AG09319 (cell line): Measurements from ENCODE around the gene SIDT1.

ENCODE experiments used
- DNase-seq: peaks from one replicate; pipeline ENCODE4 v3.0.0-alpha.2; 2010; ENCODE audit warnings: low read depth; ENCODE audit errors: extremely low read depth
- TF ChIP-seq, protein P1 (sequence below): IDR thresholded peaks from 2 replicates; pipeline ENCODE4 v1.5.1; 2011; ENCODE audit warnings: low read depth, mild to moderate bottlenecking, inconsistent platforms, low read length, moderate library complexity

The SIDT1 gene

DNA sequence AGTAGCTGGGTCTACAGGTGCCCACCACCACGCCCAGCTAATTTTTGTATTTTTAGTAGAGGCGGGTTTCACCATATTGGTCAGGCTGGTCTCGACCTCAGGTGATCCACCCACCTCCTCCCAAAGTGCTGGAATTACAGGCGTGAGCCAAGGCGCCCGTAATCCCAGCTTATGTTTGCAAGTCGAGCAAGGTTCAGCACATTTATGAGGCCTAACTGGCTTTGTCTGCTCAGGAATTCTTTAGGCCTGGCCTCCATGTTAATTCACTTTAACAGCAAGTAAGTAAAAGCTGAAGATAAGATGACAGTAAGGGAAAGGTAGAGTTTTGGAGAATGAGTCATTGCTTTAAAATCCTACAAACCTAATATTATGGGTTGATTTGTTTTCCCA, 24.6 kb downstream of the SIDT1 start:
- TF ChIP-seq, protein P1, sequence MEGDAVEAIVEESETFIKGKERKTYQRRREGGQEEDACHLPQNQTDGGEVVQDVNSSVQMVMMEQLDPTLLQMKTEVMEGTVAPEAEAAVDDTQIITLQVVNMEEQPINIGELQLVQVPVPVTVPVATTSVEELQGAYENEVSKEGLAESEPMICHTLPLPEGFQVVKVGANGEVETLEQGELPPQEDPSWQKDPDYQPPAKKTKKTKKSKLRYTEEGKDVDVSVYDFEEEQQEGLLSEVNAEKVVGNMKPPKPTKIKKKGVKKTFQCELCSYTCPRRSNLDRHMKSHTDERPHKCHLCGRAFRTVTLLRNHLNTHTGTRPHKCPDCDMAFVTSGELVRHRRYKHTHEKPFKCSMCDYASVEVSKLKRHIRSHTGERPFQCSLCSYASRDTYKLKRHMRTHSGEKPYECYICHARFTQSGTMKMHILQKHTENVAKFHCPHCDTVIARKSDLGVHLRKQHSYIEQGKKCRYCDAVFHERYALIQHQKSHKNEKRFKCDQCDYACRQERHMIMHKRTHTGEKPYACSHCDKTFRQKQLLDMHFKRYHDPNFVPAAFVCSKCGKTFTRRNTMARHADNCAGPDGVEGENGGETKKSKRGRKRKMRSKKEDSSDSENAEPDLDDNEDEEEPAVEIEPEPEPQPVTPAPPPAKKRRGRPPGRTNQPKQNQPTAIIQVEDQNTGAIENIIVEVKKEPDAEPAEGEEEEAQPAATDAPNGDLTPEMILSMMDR, result no peak
- no peak for DNase-seq

DNA sequence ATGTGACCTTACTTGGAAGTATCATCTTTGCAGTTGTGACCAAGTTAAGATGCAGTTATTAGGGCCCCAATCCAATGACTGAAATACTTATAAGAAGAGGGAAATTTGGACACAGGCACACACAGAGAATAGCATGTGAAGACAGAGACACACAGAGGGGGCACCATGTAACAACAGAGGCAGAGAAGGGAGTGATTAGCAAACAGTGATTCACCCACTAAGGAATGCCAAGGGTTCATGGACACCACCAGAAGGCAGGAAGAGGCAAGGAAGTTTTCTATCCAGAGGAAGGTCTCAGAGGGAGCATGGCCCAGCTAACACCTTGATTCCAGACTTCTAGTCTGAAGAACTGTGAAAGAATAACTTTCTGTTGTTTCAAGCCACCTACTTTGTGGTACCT, 25.0 kb downstream of the SIDT1 start:
- TF ChIP-seq, protein P1, result no peak
- DNase-seq, result no peak

DNA sequence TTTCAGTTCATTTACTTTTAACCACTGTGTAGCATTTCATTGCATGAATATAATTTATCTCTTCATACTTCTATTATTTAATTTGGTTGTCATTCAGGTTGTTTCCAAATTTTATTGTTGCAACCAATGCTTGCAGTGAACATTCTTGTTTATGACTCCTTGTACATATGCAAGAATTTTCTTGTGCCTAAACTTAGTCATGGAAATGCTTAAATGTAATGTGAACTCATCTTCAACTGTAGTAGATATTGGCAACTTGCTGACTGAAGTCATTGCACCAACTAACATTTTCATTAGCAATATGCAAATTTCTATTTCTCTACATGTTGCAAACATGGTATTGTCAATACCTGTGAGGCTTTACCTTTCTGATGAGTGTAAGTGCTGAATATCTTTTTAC, 26.7 kb downstream of the SIDT1 start:
- TF ChIP-seq, protein P1, result no peak

DNA sequence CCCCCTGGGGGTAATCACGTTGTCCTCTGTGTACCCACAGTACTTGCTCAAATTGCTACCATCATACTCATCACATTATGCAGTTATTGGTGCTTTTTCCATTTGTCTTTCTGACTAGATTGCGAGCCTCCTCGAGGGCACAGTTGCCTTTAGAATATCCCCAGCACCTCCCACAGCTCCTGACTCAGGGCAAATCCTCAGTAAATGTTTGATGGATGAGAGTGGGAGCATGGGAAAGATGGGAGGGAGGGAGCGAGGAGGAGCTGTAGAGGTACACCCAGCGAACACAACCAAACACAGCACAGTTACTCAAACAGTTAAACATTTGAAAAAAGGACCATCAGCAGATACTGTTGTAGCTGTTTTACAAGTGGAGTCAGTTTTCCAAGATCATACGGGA, 27.9 kb downstream of the SIDT1 start:
- DNase-seq, result no peak
- TF ChIP-seq, protein P1, result no peak

More for the DNA sequence above, 26.7 kb downstream of the SIDT1 start:
- no peak for DNase-seq

DNA sequence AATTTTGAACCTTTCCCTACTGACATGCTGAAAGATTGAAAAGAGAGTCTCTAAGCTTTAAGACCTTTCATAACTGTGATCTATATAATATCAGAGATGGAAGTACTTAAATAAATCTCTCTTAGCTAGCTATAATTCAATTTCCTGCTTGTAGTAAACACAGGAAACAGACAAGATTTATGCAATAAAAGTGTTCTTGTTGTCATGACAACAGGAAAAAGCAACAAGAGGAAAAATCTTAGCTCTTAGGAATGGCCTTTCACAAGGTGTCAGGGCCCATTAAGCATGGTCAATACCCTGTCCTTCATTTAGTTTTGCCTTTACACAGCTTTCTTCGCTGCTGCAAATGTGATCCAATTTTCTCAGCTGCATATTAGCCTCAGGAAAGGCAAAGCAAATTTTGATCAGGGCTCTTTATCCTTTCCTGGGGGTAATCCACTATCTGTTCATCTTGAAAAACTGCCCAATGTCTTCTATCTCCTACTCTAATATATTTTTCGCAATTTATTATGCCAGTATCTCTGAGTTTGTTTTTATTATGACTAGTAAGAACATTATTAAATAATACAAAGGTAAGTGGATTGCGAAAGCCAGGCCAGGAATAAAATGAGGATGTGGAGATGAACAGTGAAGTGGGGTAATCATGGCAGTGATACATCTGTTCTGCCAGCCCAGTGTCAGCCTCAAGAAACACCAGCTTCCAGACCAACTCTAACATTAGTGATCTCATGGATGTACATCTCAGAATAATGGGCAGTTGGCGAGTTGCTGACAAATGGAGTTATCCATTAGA, 28.7 kb downstream of the SIDT1 start:
- TF ChIP-seq, protein P1, result no peak
- DNase-seq, result no peak

DNA sequence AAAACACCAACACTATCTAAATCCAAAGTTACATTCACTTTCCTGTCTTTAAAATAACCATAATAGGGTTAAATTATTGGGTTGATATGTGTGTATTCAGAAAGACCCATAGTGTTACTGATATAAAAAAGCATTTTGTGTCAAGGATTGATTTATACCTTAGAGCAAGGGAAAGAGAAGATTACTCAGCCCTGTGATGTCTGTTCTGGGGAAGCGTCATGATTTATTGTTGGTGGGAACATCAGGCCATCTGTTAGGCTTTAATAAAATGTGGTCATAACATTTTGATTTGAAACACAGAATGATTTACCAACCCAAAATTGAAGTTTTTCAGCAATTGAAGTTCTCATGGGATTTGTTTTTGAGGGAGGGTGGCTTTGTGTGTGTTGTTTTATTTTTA, 33.2 kb downstream of the SIDT1 start:
- TF ChIP-seq, protein P1, result no peak
- DNase-seq, result no peak

DNA sequence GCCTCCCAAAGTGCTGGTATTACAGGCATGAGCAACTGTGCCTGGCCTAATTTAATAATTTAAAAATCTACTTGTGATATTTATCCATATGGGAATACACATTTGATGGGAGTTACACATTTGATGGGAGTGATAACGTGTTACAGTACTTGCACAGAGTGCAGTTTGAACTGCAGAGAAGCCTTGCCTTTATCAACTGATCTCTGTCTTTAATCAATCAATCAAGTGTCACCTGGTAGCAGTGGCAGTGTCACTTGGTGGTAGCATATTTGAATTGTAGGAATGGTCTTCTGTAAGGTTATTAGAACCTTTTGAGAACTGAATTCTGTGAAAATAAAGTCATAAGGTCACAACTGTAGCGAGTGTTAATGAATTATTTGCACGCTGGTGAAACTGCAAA, 37.8 kb downstream of the SIDT1 start:
- no peak for DNase-seq
- TF ChIP-seq, protein P1, result no peak
